Measurements from ENCODE around the gene EIF2D. TPM values are rescaled to one million over a fixed set of nuclear protein-coding genes. Genes with fewer than 3 reads are reported as not detected.

The EIF2D gene
- total RNA-seq, 4 donors from 2014 or later = 52.9 to 62.1 (median 57.0) TPM

- peak; percentile 33 to 37 for DNase-seq
- H3K4me3 ChIP-seq (replicated peaks in 1 of 3) = no peak overlapping the region
- H3K27me3 ChIP-seq = no peaks in the 10 kb centered on the region
- WGBS, 2 donors = 42 to 44% methylated on average over 11 of the region's 11 CpGs
- H3K36me3 ChIP-seq = no peaks in the 10 kb centered on the region
- H3K4me1 ChIP-seq = peaks cover 17 to 18% of the 10 kb centered on the region in 2 donors
- peak overlapping the region in 2 of 3 donors; percentile 10 to 17 for H3K27ac ChIP-seq
- H3K9me3 ChIP-seq = no peaks in the 10 kb centered on the region
- no peak for TF ChIP-seq POLR2A (IDR thresholded peaks at IDR 0.05)
- TF ChIP-seq, protein P1, sequence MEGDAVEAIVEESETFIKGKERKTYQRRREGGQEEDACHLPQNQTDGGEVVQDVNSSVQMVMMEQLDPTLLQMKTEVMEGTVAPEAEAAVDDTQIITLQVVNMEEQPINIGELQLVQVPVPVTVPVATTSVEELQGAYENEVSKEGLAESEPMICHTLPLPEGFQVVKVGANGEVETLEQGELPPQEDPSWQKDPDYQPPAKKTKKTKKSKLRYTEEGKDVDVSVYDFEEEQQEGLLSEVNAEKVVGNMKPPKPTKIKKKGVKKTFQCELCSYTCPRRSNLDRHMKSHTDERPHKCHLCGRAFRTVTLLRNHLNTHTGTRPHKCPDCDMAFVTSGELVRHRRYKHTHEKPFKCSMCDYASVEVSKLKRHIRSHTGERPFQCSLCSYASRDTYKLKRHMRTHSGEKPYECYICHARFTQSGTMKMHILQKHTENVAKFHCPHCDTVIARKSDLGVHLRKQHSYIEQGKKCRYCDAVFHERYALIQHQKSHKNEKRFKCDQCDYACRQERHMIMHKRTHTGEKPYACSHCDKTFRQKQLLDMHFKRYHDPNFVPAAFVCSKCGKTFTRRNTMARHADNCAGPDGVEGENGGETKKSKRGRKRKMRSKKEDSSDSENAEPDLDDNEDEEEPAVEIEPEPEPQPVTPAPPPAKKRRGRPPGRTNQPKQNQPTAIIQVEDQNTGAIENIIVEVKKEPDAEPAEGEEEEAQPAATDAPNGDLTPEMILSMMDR (IDR thresholded peaks at IDR 0.05) = no peak
- intact Hi-C loops (cut with DNase I) = no loop called here
Observed at GRCh38 chr1:206575165-206575893, 36.9 kb downstream of the EIF2D start.

DNA sequence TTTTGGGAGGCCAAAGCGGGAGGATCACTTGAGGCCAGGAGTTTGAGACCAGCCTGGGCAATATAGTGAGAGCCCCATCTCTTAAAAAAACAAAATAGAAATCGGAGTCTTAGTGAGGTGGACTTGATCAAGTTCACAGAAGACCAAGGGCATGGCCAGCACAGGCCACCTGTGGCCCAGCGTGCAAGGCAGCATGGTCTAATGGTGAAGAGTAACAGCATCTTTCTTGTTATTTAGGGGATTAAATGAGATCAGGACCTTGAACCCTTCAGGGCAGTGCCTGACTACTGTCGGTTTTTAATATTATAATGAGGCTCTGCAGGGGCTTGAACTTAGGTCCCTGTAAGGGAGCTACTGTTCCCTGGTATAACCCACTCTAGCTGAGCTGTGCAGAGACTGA is 38.5 kb downstream of the EIF2D start:
- peaks cover 17 to 18% of the 10 kb centered on the region in 2 donors for H3K4me1 ChIP-seq
- TF ChIP-seq, protein P1 (IDR thresholded peaks at IDR 0.05) = no peak
- TF ChIP-seq POLR2A (IDR thresholded peaks at IDR 0.05) = no peak
- no peak overlapping the region for H3K4me3 ChIP-seq (replicated peaks in 1 of 3)
- no peak for DNase-seq
- intact Hi-C loops (cut with DNase I) = no loop called here
- H3K36me3 ChIP-seq = no peaks in the 10 kb centered on the region
- 91 to 95% methylated on average over 3 to 4 of the region's 4 CpGs for WGBS, 2 donors
- H3K9me3 ChIP-seq = no peaks in the 10 kb centered on the region
- no peak overlapping the region for H3K27ac ChIP-seq
- no peaks in the 10 kb centered on the region for H3K27me3 ChIP-seq

- no peaks in the 10 kb centered on the region for H3K9me3 ChIP-seq
- no peak overlapping the region for H3K27ac ChIP-seq
- WGBS, 2 donors = 92 to 94% methylated on average over 4 of the region's 4 CpGs
- H3K4me3 ChIP-seq (replicated peaks in 1 of 3) = no peak overlapping the region
- no peak for DNase-seq
- H3K27me3 ChIP-seq = no peaks in the 10 kb centered on the region
- no peak for TF ChIP-seq POLR2A (IDR thresholded peaks at IDR 0.05)
- TF ChIP-seq, protein P1 (IDR thresholded peaks at IDR 0.05) = no peak
- H3K36me3 ChIP-seq = no peaks in the 10 kb centered on the region
- intact Hi-C loops (cut with DNase I) = no loop called here
- H3K4me1 ChIP-seq = peaks cover 17 to 18% of the 10 kb centered on the region in 2 donors
Observed at GRCh38 chr1:206573319-206573718, 38.9 kb downstream of the EIF2D start.

- H3K4me1 ChIP-seq = peaks cover 17 to 18% of the 10 kb centered on the region in 2 donors
- no peaks in the 10 kb centered on the region for H3K27me3 ChIP-seq
- H3K27ac ChIP-seq = no peak overlapping the region
- H3K36me3 ChIP-seq = no peaks in the 10 kb centered on the region
- DNase-seq = no peak
- H3K4me3 ChIP-seq (replicated peaks in 1 of 3) = no peak overlapping the region
- TF ChIP-seq POLR2A (IDR thresholded peaks at IDR 0.05) = no peak
- H3K9me3 ChIP-seq = no peaks in the 10 kb centered on the region
- intact Hi-C loops (cut with DNase I) = no loop called here
- WGBS, 2 donors = 95 to 96% methylated on average over 4 of the region's 4 CpGs
Observed at GRCh38 chr1:206572835-206573234, 39.4 kb downstream of the EIF2D start.

GRCh38 chr1:206570529-206570928 is 41.7 kb downstream of the EIF2D start:
- Histone ChIP-seq H3K27me3 (no peaks in the 10 kb centered on the region), H3K4me1 (peaks cover 2 to 6% of the 10 kb centered on the region in 2 donors), H3K9me3 (no peaks in the 10 kb centered on the region), H3K4me3 (replicated peaks in 1 of 3) (no peak overlapping the region), H3K27ac (no peak overlapping the region), H3K36me3 (no peaks in the 10 kb centered on the region)
- no peak for DNase-seq
- intact Hi-C loops (cut with DNase I) = no loop called here
- WGBS, 2 donors = 83 to 92% methylated on average over 3 of the region's 3 CpGs
- TF ChIP-seq, protein P1 (IDR thresholded peaks at IDR 0.05) = no peak
- TF ChIP-seq POLR2A (IDR thresholded peaks at IDR 0.05) = no peak
